ENCODE measurements around the gene METTL21C.

GRCh38 chr13:102659168-102659713 is 35.6 kb downstream of the METTL21C start:
- TF ChIP-seq CTCF (IDR thresholded peaks at IDR 0.05) (no peak), ZFX (IDR thresholded peaks at IDR 0.05; ENCODE audit: borderline replicate concordance) (no peak)
